H1 (cell line): Measurements from ENCODE around the gene GDI2.

ENCODE experiments used
- BRCA1 ChIP-seq: IDR thresholded peaks from 2 replicates; pipeline ENCODE4 v1.6.1; 2012; ENCODE audit warnings: low read depth, low read length, improper control_type of control experiment
- CREB1 ChIP-seq: IDR thresholded peaks from 2 replicates; pipeline ENCODE4 v1.6.1; 2012; ENCODE audit warnings: inconsistent platforms
- EZH2 ChIP-seq: fragments of 200-600 bp; sonication (generic); IDR thresholded peaks from 2 replicates; pipeline ENCODE4 v1.7.1; 2012; ENCODE audit warnings: low read depth, mild to moderate bottlenecking, moderate library complexity, low read length, inconsistent platforms; ENCODE audit not compliant: severe bottlenecking
- MAFK ChIP-seq: IDR thresholded peaks from 2 replicates; pipeline ENCODE4 v1.6.1; 2012; ENCODE audit warnings: low read depth, mild to moderate bottlenecking, improper control_type of control experiment, low read length
- POLR2A ChIP-seq, 2 experiments: IDR thresholded peaks; 1 replicate in 1 of 2; 2 replicates in 1 of 2; pipeline ENCODE4 v1.6.1; 2011; ENCODE audit warnings: low read depth in 2 of 2, low read length in 2 of 2, mild to moderate bottlenecking in 2 of 2; ENCODE audit errors: control extremely low read depth in 1 of 2
- TEAD4 ChIP-seq: IDR thresholded peaks from 2 replicates; pipeline ENCODE4 v1.6.1; 2012; ENCODE audit warnings: low read depth, low read length, inconsistent platforms, mixed read lengths
- TF ChIP-seq, protein P1 (sequence below), 3 experiments: IDR thresholded peaks; 1 replicate in 2 of 3; 2 replicates in 1 of 3; pipeline versions ENCODE4 v1.5.1 to v1.6.1; 2011; ENCODE audit warnings: low read length in 3 of 3, mild to moderate bottlenecking in 3 of 3, inconsistent platforms in 2 of 3, low read depth in 1 of 3, moderate library complexity in 1 of 3; ENCODE audit not compliant: insufficient read depth in 1 of 3; ENCODE audit errors: control extremely low read depth in 1 of 3
- TF ChIP-seq, protein P2 (sequence below): IDR thresholded peaks from 2 replicates; pipeline ENCODE4 v1.6.1; 2011; ENCODE audit warnings: low read length, improper control_type of control experiment

DNA sequence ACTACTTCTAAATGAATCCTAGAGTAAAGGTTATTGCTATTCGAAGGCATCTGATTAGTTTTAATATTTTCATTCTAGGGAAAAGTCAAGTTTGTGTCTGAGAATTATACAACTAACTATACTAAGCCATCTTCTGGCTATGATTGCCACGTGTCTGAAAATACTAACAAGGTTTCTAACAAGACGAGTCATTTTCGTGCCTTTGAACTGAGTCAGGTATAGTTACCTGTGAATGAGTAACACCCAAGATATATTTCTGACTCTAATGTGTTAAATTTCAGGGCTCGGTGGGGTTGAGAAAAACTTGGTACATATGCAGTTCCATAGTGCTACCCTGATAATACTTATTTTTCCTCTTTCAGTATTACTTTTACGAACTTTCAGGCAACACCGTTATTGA lies 93.1 kb downstream of the GDI2 start:
- TF ChIP-seq, protein P1, sequence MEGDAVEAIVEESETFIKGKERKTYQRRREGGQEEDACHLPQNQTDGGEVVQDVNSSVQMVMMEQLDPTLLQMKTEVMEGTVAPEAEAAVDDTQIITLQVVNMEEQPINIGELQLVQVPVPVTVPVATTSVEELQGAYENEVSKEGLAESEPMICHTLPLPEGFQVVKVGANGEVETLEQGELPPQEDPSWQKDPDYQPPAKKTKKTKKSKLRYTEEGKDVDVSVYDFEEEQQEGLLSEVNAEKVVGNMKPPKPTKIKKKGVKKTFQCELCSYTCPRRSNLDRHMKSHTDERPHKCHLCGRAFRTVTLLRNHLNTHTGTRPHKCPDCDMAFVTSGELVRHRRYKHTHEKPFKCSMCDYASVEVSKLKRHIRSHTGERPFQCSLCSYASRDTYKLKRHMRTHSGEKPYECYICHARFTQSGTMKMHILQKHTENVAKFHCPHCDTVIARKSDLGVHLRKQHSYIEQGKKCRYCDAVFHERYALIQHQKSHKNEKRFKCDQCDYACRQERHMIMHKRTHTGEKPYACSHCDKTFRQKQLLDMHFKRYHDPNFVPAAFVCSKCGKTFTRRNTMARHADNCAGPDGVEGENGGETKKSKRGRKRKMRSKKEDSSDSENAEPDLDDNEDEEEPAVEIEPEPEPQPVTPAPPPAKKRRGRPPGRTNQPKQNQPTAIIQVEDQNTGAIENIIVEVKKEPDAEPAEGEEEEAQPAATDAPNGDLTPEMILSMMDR (IDR thresholded peaks at IDR 0.05; ENCODE audit: control extremely low read depth in 1 of 3, insufficient read depth in 1 of 3, low read depth in 1 of 3, low read length in 3 of 3), result no peak
- TF ChIP-seq MAFK (no peak), BRCA1 (no peak), TEAD4 (no peak), POLR2A (IDR thresholded peaks at IDR 0.05; ENCODE audit: control extremely low read depth in 1 of 2, low read depth in 2 of 2, low read length in 2 of 2) (no peak), EZH2 (no peak), CREB1 (no peak)
- TF ChIP-seq, protein P2, sequence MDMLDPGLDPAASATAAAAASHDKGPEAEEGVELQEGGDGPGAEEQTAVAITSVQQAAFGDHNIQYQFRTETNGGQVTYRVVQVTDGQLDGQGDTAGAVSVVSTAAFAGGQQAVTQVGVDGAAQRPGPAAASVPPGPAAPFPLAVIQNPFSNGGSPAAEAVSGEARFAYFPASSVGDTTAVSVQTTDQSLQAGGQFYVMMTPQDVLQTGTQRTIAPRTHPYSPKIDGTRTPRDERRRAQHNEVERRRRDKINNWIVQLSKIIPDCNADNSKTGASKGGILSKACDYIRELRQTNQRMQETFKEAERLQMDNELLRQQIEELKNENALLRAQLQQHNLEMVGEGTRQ, result no peak
